Peyer's patch (tissue), 4 donors: ENCODE results near the gene NUAK1. TPM values are rescaled to one million over a fixed set of nuclear protein-coding genes. Genes with fewer than 3 reads are reported as not detected.

Experiments
- DNase-seq, 3 donors: peaks; one replicate each; pipeline ENCODE4 v3.0.0-alpha.2; 2017 to 2019
- H3K27ac ChIP-seq, 4 donors: fragments of 200-600 bp; sonication (generic); one replicate each; pipeline ENCODE4 v1.5.1; 2016 to 2019
- H3K27me3 ChIP-seq, 2 donors: fragments of 200-600 bp; sonication (generic); one replicate each; pipeline ENCODE4 v1.5.1; 2019
- H3K36me3 ChIP-seq, 3 donors: fragments of 200-600 bp; sonication (generic); one replicate each; pipeline ENCODE4 v1.5.1; 2016 to 2019
- H3K4me1 ChIP-seq, 4 donors: fragments of 200-600 bp; sonication (generic); one replicate each; pipeline ENCODE4 v1.5.1; 2016 to 2019
- H3K4me3 ChIP-seq, 4 donors: fragments of 200-600 bp; sonication (generic); 1 replicate in 3 of 4; 2 replicates in 1 of 4; pipeline ENCODE4 v1.5.1; 2016 to 2019; ENCODE audit warnings: mild to moderate bottlenecking in 1 of 4
- H3K9me3 ChIP-seq, 4 donors: fragments of 200-600 bp; sonication (generic); one replicate each; pipeline ENCODE4 v1.5.1; 2016 to 2019; ENCODE audit warnings: mild to moderate bottlenecking in 1 of 4
- POLR2A ChIP-seq, 2 donors: fragments of 450-650 bp; IDR thresholded peaks; one replicate each; pipeline ENCODE4 v1.5.1; 2017; ENCODE audit warnings: antibody characterized with exemption in 2 of 2, mild to moderate bottlenecking in 2 of 2, moderate library complexity in 2 of 2
- total RNA-seq, 4 donors: library from RNA; depleted of rRNA; stranded (reverse); fragments of >200 nt; gene quantifications; one replicate each; pipeline ENCODE4 v1.1.0, GENCODE V29; 2016
- TF ChIP-seq, protein P1 (sequence below), 6 experiments: fragments of 450-650 bp in 4 of 6; fragments of 200-600 bp in 2 of 6; sonication (generic) in 1 of 6; IDR thresholded peaks; one replicate each; pipeline ENCODE4 v1.5.1; 2017 to 2019; ENCODE audit warnings: antibody characterized with exemption in 6 of 6, mild to moderate bottlenecking in 3 of 6, moderate library complexity in 1 of 6

Gene NUAK1
- total RNA-seq, 4 donors from 2014 or later = 2.1 to 7.7 (median 4.6) TPM

DNA sequence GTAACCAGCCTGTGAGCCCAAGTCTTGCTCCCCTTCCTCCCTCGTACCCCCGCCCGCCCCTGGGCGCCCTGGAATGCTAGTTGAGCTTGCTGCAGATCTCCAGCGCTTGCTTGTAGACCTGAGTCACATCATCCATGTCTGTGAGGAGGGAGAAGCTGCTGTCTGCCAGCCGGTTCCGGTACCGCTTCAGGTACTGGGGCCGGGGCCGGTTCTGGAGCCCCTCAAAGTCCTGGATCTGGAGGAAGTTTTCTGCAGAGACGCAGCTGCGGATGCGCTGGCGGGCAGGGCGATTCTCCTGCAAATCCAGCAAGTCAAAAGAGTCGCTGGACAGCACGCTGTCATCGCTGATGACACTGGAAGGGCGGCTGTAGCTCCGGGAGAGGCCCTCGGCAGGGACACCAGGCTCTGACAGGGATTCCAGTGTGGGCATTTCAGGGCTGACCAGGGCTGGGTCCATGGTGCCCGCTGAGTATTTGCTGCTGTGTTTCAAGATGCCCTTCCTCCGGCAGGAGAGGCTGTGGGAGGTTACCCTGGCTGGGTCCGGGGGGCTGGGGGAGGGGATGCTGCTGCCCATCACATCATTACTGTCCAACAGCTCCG, 71.9 kb downstream of the NUAK1 start:
- H3K27me3 ChIP-seq = no peaks in the 10 kb centered on the region
- H3K9me3 ChIP-seq = no peaks in the 10 kb centered on the region
- no peak for DNase-seq
- no peak overlapping the region for H3K4me3 ChIP-seq
- no peak overlapping the region for H3K27ac ChIP-seq
- no peak for TF ChIP-seq POLR2A (IDR thresholded peaks at IDR 0.05)
- TF ChIP-seq, protein P1, sequence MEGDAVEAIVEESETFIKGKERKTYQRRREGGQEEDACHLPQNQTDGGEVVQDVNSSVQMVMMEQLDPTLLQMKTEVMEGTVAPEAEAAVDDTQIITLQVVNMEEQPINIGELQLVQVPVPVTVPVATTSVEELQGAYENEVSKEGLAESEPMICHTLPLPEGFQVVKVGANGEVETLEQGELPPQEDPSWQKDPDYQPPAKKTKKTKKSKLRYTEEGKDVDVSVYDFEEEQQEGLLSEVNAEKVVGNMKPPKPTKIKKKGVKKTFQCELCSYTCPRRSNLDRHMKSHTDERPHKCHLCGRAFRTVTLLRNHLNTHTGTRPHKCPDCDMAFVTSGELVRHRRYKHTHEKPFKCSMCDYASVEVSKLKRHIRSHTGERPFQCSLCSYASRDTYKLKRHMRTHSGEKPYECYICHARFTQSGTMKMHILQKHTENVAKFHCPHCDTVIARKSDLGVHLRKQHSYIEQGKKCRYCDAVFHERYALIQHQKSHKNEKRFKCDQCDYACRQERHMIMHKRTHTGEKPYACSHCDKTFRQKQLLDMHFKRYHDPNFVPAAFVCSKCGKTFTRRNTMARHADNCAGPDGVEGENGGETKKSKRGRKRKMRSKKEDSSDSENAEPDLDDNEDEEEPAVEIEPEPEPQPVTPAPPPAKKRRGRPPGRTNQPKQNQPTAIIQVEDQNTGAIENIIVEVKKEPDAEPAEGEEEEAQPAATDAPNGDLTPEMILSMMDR (IDR thresholded peaks at IDR 0.05) = no peak
- H3K4me1 ChIP-seq = no peaks in the 10 kb centered on the region
- H3K36me3 ChIP-seq = no peaks in the 10 kb centered on the region

DNA sequence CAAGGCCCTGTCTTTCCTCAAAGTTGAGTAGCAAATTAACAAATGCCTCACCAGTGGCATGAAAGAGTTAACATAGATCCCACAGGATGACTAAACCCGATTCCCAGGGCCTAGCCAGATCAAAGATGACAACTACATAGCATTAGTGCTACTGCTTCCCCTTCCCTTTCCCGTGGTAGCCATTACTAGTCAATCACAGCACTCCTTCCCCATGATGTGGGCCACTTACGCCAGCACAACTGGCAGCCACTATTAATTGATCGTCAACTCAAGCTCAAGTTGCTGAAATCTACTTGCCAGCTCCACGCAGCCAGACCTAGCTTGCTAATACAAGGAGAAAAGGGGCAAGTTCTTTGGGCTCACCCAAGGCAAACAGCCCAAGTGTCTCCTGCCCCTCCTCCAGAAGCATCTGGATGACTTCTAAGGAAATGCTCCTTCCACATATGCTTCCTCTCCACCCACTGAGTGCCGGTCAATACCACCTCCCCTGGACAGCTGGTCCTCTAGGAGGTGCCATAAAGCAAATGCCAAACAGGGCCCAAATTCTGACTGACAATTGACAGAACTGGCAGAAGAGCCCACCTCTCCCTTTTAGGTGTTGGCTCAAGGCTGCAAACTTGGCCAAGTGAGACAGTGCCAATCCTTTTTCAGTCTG, 72.6 kb downstream of the NUAK1 start:
- H3K4me1 ChIP-seq = no peaks in the 10 kb centered on the region
- no peak overlapping the region for H3K27ac ChIP-seq
- no peak for DNase-seq
- H3K9me3 ChIP-seq = no peaks in the 10 kb centered on the region
- TF ChIP-seq, protein P1 (IDR thresholded peaks at IDR 0.05) = no peak
- TF ChIP-seq POLR2A (IDR thresholded peaks at IDR 0.05) = no peak
- H3K27me3 ChIP-seq = no peaks in the 10 kb centered on the region
- H3K36me3 ChIP-seq = no peaks in the 10 kb centered on the region
- H3K4me3 ChIP-seq = no peak overlapping the region

DNA sequence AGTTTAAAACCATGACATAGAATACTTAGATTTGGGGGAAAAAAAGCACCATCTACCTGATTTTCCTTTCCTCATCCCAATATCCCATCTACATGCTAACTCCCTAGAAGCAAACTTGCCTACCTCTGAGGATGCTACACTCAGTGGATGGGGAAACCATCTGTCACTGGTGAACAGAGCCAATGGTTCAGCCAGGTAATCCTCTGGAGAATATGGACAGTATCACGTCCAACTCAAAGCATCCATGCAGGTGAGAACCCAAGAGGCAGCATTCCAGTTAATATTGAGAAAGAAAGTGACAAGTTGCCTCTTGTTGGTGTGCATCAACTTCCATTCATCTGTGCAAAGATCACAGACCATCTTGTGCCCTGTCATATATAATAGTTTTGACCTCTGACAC, 73.2 kb downstream of the NUAK1 start:
- TF ChIP-seq, protein P1 (IDR thresholded peaks at IDR 0.05) = no peak
- TF ChIP-seq POLR2A (IDR thresholded peaks at IDR 0.05) = no peak
- Histone ChIP-seq H3K4me3 (no peak overlapping the region), H3K4me1 (no peaks in the 10 kb centered on the region), H3K27me3 (no peaks in the 10 kb centered on the region), H3K27ac (no peak overlapping the region), H3K36me3 (no peaks in the 10 kb centered on the region), H3K9me3 (no peaks in the 10 kb centered on the region)
- no peak for DNase-seq

DNA sequence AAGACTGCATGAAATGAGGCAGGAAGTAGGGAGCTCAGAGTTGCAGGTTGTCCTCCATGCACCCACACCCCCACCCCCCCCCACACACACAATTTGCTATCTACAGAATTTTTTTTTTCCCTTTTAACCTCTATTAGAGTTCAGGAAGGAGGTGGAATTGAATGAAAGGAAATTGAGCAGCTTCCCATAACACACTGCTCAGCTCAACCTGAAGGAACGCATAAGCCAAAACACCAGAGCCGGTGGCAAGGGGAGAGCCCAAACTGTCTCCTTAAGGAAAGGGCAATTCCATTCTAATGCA, 74.1 kb downstream of the NUAK1 start:
- no peaks in the 10 kb centered on the region for H3K4me1 ChIP-seq
- no peaks in the 10 kb centered on the region for H3K27me3 ChIP-seq
- no peaks in the 10 kb centered on the region for H3K36me3 ChIP-seq
- TF ChIP-seq POLR2A (IDR thresholded peaks at IDR 0.05) = no peak
- TF ChIP-seq, protein P1 (IDR thresholded peaks at IDR 0.05) = no peak
- H3K9me3 ChIP-seq = no peaks in the 10 kb centered on the region
- no peak overlapping the region for H3K27ac ChIP-seq
- no peak overlapping the region for H3K4me3 ChIP-seq
- DNase-seq = no peak

DNA sequence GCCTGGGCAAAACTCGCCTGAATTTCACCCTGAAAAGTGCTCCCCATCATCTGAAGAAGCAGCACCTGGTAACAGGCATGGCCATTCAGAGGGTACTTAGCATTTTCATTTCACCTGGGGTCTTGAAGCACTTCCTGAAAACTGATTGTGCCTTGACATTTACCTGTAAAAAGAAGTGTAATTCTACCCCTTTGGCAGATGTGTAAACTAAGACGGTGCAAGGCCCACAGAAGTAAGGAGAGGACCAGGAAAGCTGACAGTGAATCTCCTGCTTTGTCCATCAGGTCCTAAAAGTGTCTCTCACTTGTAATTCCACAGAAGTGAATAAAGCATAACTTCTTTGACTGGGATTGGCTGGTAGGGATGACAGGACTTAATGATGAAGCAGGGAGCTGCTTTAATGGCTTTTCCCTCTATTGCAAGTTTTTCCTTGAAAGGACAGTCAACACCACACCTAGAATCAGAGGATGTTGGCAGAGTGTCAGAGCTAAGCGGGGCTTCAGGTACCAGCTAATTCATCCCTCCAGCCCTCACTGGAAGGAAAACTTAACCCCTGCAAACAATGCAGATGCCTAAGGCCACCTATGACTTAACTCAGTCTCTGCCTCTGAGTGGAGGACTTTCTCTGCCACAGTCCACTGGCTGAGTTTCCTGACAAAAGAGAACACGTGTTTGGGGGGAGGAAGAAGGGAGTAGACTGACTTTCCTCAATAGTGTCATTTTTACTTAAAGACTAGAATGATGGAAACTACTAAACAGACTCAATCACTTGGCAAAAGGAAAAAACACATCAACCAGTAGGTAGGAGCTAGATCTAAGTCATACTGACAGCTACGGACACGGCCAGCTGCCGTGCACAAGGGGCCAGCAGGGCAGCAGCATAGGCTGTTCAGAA, 74.7 kb downstream of the NUAK1 start:
- no peak for DNase-seq
- H3K27ac ChIP-seq = no peak overlapping the region
- TF ChIP-seq POLR2A (IDR thresholded peaks at IDR 0.05) = no peak
- TF ChIP-seq, protein P1 (IDR thresholded peaks at IDR 0.05) = no peak

More for the DNA sequence above, 74.7 kb downstream of the NUAK1 start:
- Histone ChIP-seq H3K36me3 (no peaks in the 10 kb centered on the region), H3K27me3 (no peaks in the 10 kb centered on the region), H3K9me3 (no peaks in the 10 kb centered on the region), H3K4me3 (no peak overlapping the region), H3K4me1 (no peaks in the 10 kb centered on the region)
